Germinal center (tissue), 1 donor: ENCODE results near the gene TSPOAP1.

ENCODE experiments used
- DNase-seq: peaks from one replicate; pipeline ENCODE4 v3.0.0; 2012; ENCODE audit warnings: mixed read lengths, low spot score

Gene TSPOAP1

GRCh38 chr17:58328195-58329034, at the start of gene TSPOAP1:
TSS of gene TSPOAP1 (minus strand) at chr17:58328795. CDS start at chr17:58327920, 875 bp downstream.
- peak; percentile 73 for DNase-seq

GRCh38 chr17:58377661-58378060, 49.1 kb upstream of the TSPOAP1 start:
- no peak for DNase-seq

- no peak for DNase-seq
These were observed 48.6 kb upstream of the TSPOAP1 start for GRCh38 chr17:58377093-58377601.

GRCh38 chr17:58376472-58377000, 47.9 kb upstream of the TSPOAP1 start:
- no peak for DNase-seq

- no peak for DNase-seq
These were observed 47.2 kb upstream of the TSPOAP1 start for GRCh38 chr17:58375811-58376210.

GRCh38 chr17:58375256-58375655, 46.7 kb upstream of the TSPOAP1 start:
- no peak for DNase-seq

GRCh38 chr17:58373923-58374322, 45.3 kb upstream of the TSPOAP1 start:
- DNase-seq = no peak

GRCh38 chr17:58373003-58373402, 44.4 kb upstream of the TSPOAP1 start:
- no peak for DNase-seq

GRCh38 chr17:58371300-58371950, 42.8 kb upstream of the TSPOAP1 start:
- DNase-seq = no peak

- no peak for DNase-seq
These were observed 42.1 kb upstream of the TSPOAP1 start for GRCh38 chr17:58370716-58371115.

- DNase-seq = no peak
These were observed 41.7 kb upstream of the TSPOAP1 start for GRCh38 chr17:58370309-58370708.

GRCh38 chr17:58369214-58370031, 40.8 kb upstream of the TSPOAP1 start:
- DNase-seq = no peak

- no peak for DNase-seq
These were observed 40.2 kb upstream of the TSPOAP1 start for GRCh38 chr17:58368860-58369213.

GRCh38 chr17:58367461-58367860, 38.9 kb upstream of the TSPOAP1 start:
- DNase-seq = no peak

- no peak for DNase-seq
These were observed 37.5 kb upstream of the TSPOAP1 start for GRCh38 chr17:58365980-58366595.

GRCh38 chr17:58365185-58365979, 36.8 kb upstream of the TSPOAP1 start:
- no peak for DNase-seq

- DNase-seq = no peak
These were observed 35.8 kb upstream of the TSPOAP1 start for GRCh38 chr17:58364270-58364942.

- DNase-seq = no peak
These were observed 35.0 kb upstream of the TSPOAP1 start for GRCh38 chr17:58363457-58364185.

- no peak for DNase-seq
These were observed 33.9 kb upstream of the TSPOAP1 start for GRCh38 chr17:58362368-58363014.
